GM12873 (cell line): ENCODE measurements around the gene RALGAPA1.
A peak's percentile ranks its signal among the peaks of the same experiment; 100 is the strongest.

ENCODE experiments used
- TF ChIP-seq, protein P1 (sequence below): IDR thresholded peaks from 2 replicates; pipeline ENCODE4 v1.5.1; 2012; ENCODE audit warnings: low read depth, mild to moderate bottlenecking, moderate library complexity, low read length, control low read depth; ENCODE audit not compliant: insufficient read depth; ENCODE audit errors: missing control alignments

The RALGAPA1 gene

DNA sequence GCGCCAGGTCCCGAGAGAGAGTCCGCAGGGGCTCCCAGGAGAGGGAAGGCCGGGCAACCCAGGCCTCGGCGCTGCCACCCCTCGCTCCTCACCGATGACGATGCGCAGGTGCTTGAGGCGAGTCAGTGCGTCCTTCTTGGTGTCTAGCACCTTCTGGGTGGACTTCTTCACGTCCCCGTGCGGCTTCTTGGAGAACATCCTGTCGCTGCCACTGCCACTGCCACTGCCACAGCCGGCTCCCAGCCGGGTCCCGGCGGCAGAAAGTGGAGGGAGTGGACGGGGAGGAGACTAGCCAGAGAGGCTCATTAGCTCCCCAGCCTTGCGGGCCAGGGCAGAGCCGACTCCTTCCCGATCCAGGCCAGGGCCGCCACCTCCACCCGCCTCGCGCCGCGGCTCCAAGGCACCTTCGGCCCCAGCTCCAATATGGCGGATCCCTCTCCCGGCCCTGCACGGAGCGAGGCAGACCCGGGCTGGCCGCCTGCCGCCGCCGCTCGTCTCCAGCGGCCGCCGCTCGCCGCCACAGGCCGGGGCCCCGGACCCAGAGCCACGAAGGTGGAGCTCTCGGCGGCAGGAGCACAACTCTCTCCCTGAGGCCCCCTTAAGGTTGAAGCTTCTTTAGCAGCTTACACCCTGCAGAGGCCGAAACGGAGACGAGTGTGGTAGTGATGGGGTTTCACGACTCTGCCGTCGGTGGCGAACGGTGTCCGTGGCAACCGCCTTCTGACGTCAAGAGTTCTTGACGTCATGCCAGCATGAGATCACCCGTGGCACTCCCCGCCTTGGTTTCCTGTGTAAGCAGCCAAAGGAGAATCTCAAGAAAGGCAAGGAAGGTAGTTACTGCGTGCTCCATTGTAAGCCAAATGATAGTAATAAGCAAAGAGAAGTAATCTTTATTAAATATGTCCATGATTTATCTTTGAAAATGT is at the start of gene RALGAPA1:
Gene RALGAPA1 (minus strand): TSS at position 658 of the 926 bp plus-strand sequence. CDS start 460 bp downstream, at position 198.
- TF ChIP-seq, protein P1, sequence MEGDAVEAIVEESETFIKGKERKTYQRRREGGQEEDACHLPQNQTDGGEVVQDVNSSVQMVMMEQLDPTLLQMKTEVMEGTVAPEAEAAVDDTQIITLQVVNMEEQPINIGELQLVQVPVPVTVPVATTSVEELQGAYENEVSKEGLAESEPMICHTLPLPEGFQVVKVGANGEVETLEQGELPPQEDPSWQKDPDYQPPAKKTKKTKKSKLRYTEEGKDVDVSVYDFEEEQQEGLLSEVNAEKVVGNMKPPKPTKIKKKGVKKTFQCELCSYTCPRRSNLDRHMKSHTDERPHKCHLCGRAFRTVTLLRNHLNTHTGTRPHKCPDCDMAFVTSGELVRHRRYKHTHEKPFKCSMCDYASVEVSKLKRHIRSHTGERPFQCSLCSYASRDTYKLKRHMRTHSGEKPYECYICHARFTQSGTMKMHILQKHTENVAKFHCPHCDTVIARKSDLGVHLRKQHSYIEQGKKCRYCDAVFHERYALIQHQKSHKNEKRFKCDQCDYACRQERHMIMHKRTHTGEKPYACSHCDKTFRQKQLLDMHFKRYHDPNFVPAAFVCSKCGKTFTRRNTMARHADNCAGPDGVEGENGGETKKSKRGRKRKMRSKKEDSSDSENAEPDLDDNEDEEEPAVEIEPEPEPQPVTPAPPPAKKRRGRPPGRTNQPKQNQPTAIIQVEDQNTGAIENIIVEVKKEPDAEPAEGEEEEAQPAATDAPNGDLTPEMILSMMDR = peak; percentile 54

DNA sequence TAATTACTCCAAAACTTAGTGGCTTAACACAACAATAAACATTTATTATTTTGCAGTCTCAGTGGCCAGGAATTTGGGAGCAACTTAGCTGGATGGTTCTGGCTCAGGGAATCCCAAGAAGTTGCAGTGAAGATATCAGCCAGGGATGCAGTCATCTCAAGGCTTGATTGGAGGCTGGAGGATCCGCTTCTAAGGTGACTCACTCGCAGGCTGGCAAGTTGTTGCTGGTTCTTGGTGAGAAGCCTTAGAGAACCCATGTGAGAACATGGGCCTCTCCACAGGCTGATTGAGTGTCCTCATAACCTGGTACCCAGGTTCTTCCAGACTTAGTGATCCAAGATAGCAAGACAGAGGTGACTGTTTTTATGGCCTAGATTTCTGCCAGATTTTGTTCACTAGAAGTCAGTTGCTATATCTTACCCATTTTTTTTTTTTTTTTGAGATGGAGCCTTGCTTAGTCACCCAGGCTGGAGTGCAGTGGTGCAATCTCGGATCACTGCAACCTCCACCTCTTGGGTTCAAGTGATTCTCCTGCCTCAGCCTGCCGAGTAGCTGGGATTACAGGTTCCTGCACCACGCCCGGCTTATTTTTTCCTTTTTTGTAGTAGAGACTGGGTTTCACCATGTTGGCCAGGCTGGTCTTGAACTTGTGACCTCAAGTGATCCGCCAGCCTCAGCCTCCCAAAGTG is 49.6 kb upstream of the RALGAPA1 start:
- TF ChIP-seq, protein P1 = no peak

DNA sequence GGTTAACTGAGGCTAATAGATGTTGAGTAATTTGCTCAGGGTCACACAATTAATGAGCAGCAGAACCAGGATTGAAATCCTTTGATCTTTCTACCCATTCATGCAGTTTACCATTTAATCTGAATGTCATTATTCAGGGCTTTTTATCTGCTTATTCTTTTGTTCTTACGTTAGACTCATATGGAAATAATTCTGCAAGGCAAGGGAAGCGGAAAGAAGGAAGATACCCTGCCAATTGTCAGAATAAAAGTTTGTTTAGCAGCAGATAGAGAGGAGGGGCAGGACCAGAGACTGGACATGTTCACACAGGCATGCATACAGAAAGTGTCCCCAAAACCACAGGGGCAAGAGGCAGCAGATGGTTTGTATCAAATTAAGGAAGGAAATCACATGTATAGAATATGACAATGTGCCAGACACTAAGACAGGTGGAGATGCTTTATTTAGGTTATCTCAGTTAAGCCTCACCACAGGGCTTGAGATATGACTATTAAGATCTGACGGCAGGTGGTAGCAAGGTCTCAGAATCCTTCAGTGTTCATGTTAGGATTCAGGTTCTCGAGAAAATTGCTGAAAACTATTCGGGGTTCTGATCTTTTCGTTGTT is 46.9 kb upstream of the RALGAPA1 start:
- TF ChIP-seq, protein P1 = no peak

DNA sequence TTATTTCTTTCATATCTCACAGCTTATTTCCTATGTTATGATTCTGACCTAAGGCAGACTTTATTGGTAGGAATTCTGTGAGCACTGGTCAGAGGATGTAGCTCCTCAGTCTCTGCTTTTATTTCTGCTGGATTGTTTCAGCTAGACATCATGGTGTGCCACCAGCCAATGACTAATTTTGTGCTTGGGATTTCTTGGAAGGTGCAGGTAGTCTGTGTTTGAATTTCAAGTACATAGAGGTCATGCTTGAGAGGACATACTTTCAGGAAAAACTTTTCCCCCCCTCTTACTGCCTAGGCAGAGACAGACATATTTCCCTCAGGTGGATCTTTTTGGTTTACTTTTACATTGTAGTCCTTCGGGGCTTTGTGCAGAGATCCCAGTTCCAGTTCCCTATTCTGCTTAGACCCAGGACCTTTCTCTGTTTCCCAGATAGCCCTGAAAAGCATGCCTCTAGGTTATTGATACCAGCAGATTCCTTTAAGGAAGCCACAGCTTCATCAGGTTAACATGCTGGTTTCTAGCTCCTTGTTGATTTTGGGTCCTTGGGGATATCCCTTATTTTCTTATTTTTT is 45.7 kb upstream of the RALGAPA1 start:
- TF ChIP-seq, protein P1 = no peak

DNA sequence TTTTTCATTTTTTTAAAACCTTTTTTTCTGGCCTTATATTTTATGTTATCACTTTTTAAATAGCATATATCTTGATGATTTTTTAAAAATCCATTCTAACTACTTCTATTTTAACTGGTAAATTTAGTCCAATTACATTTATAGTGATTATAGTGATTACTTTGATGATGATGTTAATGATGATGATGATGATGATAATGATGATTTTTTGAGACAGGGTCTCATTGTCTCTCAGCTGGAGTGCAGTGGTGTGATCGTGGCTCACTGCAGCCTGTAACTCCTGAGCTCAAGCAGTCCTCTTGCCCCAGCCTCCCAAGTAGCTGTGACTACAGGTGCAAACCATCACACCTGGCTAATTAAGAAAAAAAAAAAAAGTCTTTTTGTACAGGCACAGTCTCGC is 44.1 kb upstream of the RALGAPA1 start:
- TF ChIP-seq, protein P1 = no peak

DNA sequence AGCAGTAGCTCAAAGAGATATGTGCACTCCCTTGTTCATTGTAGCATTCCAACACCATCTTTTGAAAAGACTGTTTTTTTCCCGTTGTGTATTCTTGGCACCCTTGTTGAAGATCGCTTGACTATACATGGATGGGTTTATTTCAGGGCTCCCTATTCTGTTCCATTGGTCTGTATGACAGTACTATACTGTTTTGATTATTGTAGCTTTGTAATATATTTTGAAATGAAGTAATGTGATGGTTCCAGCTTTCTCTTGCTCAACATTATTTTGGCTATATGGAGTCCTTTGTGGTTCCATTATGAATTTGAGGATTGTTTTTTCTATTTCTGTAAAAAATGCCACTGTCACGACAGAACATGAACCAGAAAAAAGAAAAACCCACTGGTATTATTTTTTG is 42.7 kb upstream of the RALGAPA1 start:
- TF ChIP-seq, protein P1 = no peak
